DND-41 (cell line): ENCODE measurements around the gene TNFAIP8.

Source experiments
- ATAC-seq: fragments of 200-7000 bp; cut with Tn5 transposase; 3 replicates; pipeline ENCODE4 v1.9.1; 2021; ENCODE audit warnings: low read depth; ENCODE audit not compliant: insufficient read depth
- DNase-seq: peaks from one replicate; pipeline ENCODE4 v3.0.0-alpha.2; 2020
- H2AFZ ChIP-seq: 2 replicates; pipeline ENCODE4 v1.6.0; 2012; ENCODE audit warnings: low read depth, low read length
- H3K27ac ChIP-seq: 2 replicates; pipeline ENCODE4 v1.5.1; 2012; ENCODE audit warnings: low read length, inconsistent platforms
- H3K27me3 ChIP-seq: fragments of 200-600 bp; sonication (generic); 2 replicates; pipeline ENCODE4 v1.6.0; 2012; ENCODE audit warnings: low read length, mild to moderate bottlenecking, inconsistent platforms; ENCODE audit not compliant: insufficient read depth, poor library complexity
- H3K36me3 ChIP-seq: 2 replicates; pipeline ENCODE4 v1.5.1; 2012; ENCODE audit warnings: low read length, inconsistent platforms; ENCODE audit not compliant: insufficient read depth
- H3K4me1 ChIP-seq: 2 replicates; pipeline ENCODE4 v1.5.1; 2012; ENCODE audit warnings: mild to moderate bottlenecking, low read length; ENCODE audit not compliant: insufficient read depth
- H3K4me2 ChIP-seq: 2 replicates; pipeline ENCODE4 v1.6.0; 2012; ENCODE audit warnings: mild to moderate bottlenecking, moderate library complexity, low read length, inconsistent platforms; ENCODE audit not compliant: insufficient read depth
- H3K4me3 ChIP-seq, 2 experiments: fragments of 200-600 bp in 1 of 2; shearing (Covaris generic) in 1 of 2; 2 replicates each; pipeline ENCODE4 v1.5.1; 2012 to 2016; ENCODE audit warnings: inconsistent platforms in 2 of 2, low read length in 2 of 2, mild to moderate bottlenecking in 2 of 2, low read depth in 1 of 2, moderate library complexity in 1 of 2
- H3K79me2 ChIP-seq: 2 replicates; pipeline ENCODE4 v1.6.0; 2012; ENCODE audit warnings: low read length, inconsistent platforms; ENCODE audit not compliant: insufficient read depth
- H3K9ac ChIP-seq: 2 replicates; pipeline ENCODE4 v1.6.0; 2012; ENCODE audit warnings: low read depth, mild to moderate bottlenecking, inconsistent platforms, low read length, moderate library complexity
- H3K9me3 ChIP-seq: 2 replicates; pipeline ENCODE4 v1.5.1; 2012; ENCODE audit warnings: low read length, moderate library complexity, mild to moderate bottlenecking, inconsistent platforms; ENCODE audit not compliant: insufficient read depth, severe bottlenecking
- H4K20me1 ChIP-seq: 2 replicates; pipeline ENCODE4 v1.6.0; 2012; ENCODE audit warnings: low read length; ENCODE audit not compliant: insufficient read depth
- CTCF ChIP-seq: IDR thresholded peaks from 2 replicates; pipeline ENCODE4 v1.5.1; 2012; ENCODE audit warnings: borderline replicate concordance, low read length, moderate library complexity, mild to moderate bottlenecking; ENCODE audit not compliant: poor library complexity, severe bottlenecking; ENCODE audit errors: extremely low read depth
- EZH2 ChIP-seq: IDR thresholded peaks from 3 replicates; pipeline ENCODE4 v1.6.1; 2012; ENCODE audit warnings: borderline replicate concordance, low read depth, mild to moderate bottlenecking, moderate library complexity, low read length, inconsistent platforms; ENCODE audit not compliant: severe bottlenecking

The TNFAIP8 gene

DNA sequence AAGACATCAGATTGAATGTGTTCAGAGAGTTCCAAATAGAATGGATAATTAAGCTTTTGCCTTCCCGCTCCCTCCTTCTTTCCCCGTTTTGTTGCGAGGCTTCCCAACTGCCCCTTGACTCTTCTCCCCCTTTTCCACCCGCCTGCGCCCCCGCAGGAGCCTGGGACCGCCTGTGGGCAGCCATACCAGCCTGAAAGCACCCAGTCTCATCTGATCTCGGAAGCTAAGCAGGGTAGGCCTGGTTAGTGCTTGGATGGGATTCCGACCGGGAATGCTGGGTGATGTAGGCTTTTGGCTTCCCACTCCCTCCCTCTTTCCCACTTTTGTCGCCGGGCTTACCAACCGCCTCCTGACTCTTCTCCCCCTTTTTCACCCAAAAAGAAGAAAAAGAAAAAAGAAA, 89.7 kb downstream of the TNFAIP8 start:
- DNase-seq (no peak), ATAC-seq (no peak)
- no peaks in the 10 kb centered on the region for H3K79me2 ChIP-seq
- no peak overlapping the region for H3K27ac ChIP-seq
- TF ChIP-seq EZH2: no peak
- no peak for TF ChIP-seq CTCF
- H3K4me1 ChIP-seq: no peaks in the 10 kb centered on the region
- no peak overlapping the region for H3K4me3 ChIP-seq
- H3K9me3 ChIP-seq: peaks cover 10% of the 10 kb centered on the region
- H3K9ac ChIP-seq: no peak overlapping the region
- no peak overlapping the region for H2AFZ ChIP-seq
- no peaks in the 10 kb centered on the region for H3K36me3 ChIP-seq
- no peak overlapping the region for H3K4me2 ChIP-seq
- no peaks in the 10 kb centered on the region for H3K27me3 ChIP-seq
- no peaks in the 10 kb centered on the region for H4K20me1 ChIP-seq
